H4 (cell line): ENCODE data around the gene DCDC2. TPM values are rescaled to one million over a fixed set of nuclear protein-coding genes. Genes with fewer than 3 reads are reported as not detected.
"Not testable (repeated sequence)": the region's sequence is repeated elsewhere in the genome, so short reads cannot be mapped to it uniquely, and the experiment has no call there.

Experiments used
- DNase-seq: peaks from one replicate; pipeline ENCODE4 v3.0.0-alpha.2; 2015; ENCODE audit warnings: low spot score
- total RNA-seq: library from RNA; depleted of rRNA; stranded (reverse); fragments of >200 nt; shearing (Covaris generic); gene quantifications from 2 replicates; pipeline ENCODE4 v1.2.3, GENCODE V29; 2014; rRNA removed

The DCDC2 gene
- 0.02 TPM in 1 of 2 replicates, not detected in the other for total RNA-seq

GRCh38 chr6:24357336-24358218 lies at the start of gene DCDC2:
Gene DCDC2 (minus strand): TSS chr6:24358059. CDS start chr6:24357750, 309 bp downstream.
- DNase-seq = no peak

GRCh38 chr6:24405262-24405661 lies 47.4 kb upstream of the DCDC2 start:
- no peak for DNase-seq

GRCh38 chr6:24403501-24403824 lies 45.6 kb upstream of the DCDC2 start:
- no peak for DNase-seq

GRCh38 chr6:24402697-24403500 lies 45.0 kb upstream of the DCDC2 start, which contains the start of gene MRS2:
Gene MRS2 (plus strand): TSS chr6:24402936. CDS start chr6:24403047, 111 bp downstream.
- peak; percentile 71 for DNase-seq

DNA sequence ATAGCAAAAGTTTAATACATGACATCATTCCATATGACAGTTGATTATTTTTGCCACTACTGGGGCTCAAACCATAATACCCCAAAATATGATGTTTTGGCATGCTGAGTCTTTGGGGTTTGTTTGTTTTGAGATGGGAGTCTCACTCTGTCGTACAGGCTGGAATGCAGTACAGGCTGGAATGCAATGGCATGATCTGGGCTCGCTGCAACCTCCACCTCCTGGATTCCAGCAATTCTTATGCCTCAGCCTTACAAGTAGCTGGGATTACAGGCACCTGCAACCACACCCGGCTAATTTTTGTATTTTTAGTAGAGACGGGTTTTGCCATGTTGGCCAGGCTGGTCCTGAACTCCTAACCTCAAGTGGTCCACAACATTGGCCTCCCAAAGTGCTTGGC lies 43.6 kb upstream of the DCDC2 start:
- no peak for DNase-seq

DNA sequence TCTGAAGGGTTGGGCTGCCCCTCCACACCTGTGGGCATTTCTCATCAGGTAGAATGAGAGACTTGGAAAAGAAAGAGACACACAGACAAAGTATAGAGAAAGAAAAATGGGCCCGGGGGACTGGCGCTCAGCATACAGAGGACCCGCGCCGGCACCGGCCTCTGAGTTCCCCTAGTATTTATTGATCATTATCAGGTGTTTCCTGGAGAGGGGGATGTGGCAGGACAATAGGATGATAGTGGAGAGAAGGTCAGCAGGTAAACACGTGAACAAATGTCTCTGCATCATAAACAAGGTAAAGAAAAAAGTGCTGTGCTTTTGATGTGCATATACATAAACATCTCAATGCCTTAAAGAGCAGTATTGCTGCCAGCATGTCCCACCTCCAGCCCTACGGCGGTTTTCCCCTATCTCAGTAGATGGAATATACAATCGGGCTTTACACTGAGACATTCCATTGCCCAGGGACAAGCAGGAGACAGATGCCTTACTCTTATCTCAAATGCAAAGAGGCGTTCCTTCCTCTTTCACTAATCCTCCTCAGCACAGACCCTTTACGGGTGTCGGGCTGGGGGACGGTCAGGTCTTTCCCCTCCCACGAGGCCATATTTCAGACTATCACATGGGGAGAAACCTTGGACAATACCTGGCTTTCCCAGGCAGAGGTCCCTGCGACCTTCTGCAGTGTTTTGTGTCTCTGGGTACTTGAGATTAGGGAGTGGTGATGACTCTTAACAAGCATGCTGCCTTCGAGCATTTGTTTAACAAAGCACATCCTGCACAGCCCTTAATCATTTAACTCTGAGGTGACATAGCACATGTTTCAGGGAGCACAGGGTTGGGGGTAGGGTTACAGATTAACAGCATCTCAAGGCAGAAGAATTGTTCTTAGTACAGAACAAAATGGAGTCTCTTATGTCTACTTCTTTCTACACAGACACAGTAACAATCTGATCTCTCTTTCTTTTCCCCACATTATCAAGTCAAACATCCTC lies 42.5 kb upstream of the DCDC2 start:
- DNase-seq = not testable (repeated sequence)

GRCh38 chr6:24397631-24398030 lies 39.8 kb upstream of the DCDC2 start:
- no peak for DNase-seq

DNA sequence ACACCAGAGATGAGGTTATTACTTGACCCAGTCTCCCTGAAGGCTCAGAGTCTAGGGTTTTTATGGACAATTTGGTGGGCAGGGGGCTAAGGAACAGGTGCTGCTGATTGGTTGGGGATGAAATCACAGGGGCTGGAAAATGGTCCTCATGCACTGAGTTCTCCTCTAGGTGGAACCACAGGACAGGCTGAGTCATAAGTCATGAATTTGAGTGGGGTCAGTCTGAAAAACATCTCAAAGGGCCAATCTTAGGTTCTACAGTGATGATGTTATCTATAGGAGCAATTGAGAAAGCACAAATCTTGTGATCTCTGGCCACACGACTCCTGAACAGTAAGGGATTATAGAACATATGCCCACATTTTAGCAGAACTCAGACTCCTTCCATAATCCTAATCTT lies 39.0 kb upstream of the DCDC2 start:
- DNase-seq = no peak

- DNase-seq = peak; percentile 37
Observed at GRCh38 chr6:24394780-24395437, 37.0 kb upstream of the DCDC2 start.

DNA sequence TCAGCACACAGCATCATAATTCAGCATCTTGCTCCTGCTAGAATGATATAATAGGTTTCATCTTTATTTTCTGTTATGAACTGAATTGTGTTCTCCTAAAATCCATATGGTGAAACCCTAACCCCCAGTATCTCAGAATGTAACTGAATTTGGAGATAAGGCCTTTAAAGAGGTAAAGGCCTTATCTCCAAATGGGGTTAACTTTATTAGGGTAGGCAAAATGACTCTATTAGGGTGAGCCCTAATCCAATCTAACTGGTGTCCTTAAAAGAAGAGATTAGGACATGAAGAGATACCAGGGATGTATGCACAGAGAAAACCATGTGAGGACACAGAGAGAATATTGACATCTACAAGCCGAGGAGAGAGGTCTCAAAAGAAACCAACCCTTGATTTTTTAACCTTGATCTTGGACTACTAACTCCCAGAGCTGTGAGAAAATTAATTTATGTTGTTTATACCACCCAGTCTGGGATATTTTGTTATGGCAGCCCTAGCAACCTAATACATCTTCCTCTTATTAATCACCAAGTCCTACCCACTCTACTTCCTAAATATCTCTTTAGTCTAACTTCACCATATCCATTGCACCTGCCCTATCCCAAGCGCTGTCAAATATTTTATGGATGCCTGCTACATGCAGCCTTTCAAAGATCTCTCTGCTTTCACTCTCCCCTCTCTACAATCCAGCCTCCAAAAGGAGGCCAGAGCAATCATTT lies 36.4 kb upstream of the DCDC2 start:
- no peak for DNase-seq

- no peak for DNase-seq
Observed at GRCh38 chr6:24391756-24392405, 34.0 kb upstream of the DCDC2 start.

- DNase-seq = no peak
Observed at GRCh38 chr6:24391208-24391607, 33.3 kb upstream of the DCDC2 start.

GRCh38 chr6:24387818-24388217 lies 30.0 kb upstream of the DCDC2 start:
- DNase-seq = no peak

GRCh38 chr6:24385536-24386269 lies 27.8 kb upstream of the DCDC2 start:
- no peak for DNase-seq

GRCh38 chr6:24384369-24385130 lies 26.7 kb upstream of the DCDC2 start:
- DNase-seq = not testable (repeated sequence)

GRCh38 chr6:24382891-24383494 lies 25.1 kb upstream of the DCDC2 start:
- not testable (repeated sequence) for DNase-seq

DNA sequence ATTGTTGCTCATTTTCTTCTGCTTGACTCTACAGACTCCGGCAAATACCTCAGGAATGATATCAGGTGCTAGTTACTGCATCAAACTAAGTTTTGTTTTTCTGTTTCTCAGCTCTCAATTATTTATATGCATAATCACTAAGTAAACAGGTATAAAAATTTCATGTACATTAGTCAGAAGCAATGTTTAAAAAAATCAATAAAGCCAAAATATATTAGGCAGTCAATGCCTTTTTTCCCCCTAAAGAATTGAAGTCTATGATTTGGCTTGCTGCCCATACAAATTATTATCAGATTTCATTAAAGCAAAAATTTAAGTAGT lies 24.3 kb upstream of the DCDC2 start:
- no peak for DNase-seq
